Neutrophil (primary cell): ENCODE results near the gene APOL5.

Experiments used
- H3K27ac ChIP-seq: fragments of 200-600 bp; sonication (generic); 2 replicates; pipeline ENCODE4 v1.5.1; 2016; ENCODE audit warnings: mild to moderate bottlenecking, moderate library complexity
- H3K27me3 ChIP-seq: fragments of 200-600 bp; sonication (generic); 2 replicates; pipeline ENCODE4 v1.6.0; 2016; ENCODE audit warnings: mild to moderate bottlenecking
- H3K36me3 ChIP-seq: fragments of 200-600 bp; sonication (generic); 2 replicates; pipeline ENCODE4 v1.5.1; 2017
- H3K4me1 ChIP-seq, 2 experiments: fragments of 200-600 bp in 1 of 2; sonication (generic) in 1 of 2; 1 replicate in 1 of 2; 2 replicates in 1 of 2; pipeline versions ENCODE4 v1.5.1 to v1.6.1; 2013 to 2016; ENCODE audit warnings: low read depth in 1 of 2, low read length in 1 of 2, mild to moderate bottlenecking in 1 of 2, moderate library complexity in 1 of 2; ENCODE audit not compliant: control insufficient read depth in 1 of 2, insufficient read depth in 1 of 2
- H3K4me3 ChIP-seq, 2 experiments: fragments of 200-600 bp in 1 of 2; sonication (generic) in 1 of 2; 1 replicate in 1 of 2; 2 replicates in 1 of 2; pipeline ENCODE4 v1.5.1; 2013 to 2016; ENCODE audit warnings: low read depth in 1 of 2, low read length in 1 of 2, mild to moderate bottlenecking in 1 of 2, moderate library complexity in 1 of 2
- H3K9me3 ChIP-seq: fragments of 200-600 bp; sonication (generic); 2 replicates; pipeline ENCODE4 v1.5.1; 2016
- CTCF ChIP-seq: fragments of 200-600 bp; sonication (generic); IDR thresholded peaks from 2 replicates; pipeline ENCODE4 v1.5.1; 2016; ENCODE audit warnings: antibody characterized with exemption

Gene APOL5

GRCh38 chr22:35766654-35767580, 49.2 kb downstream of the APOL5 start:
- Histone ChIP-seq H3K4me1 (no peaks in the 10 kb centered on the region), H3K9me3 (no peaks in the 10 kb centered on the region), H3K4me3 (no peak overlapping the region), H3K36me3 (no peaks in the 10 kb centered on the region), H3K27me3 (no peaks in the 10 kb centered on the region), H3K27ac (no peak overlapping the region)
- no peak for TF ChIP-seq CTCF

- Histone ChIP-seq H3K9me3 (no peaks in the 10 kb centered on the region), H3K27me3 (no peaks in the 10 kb centered on the region), H3K4me1 (no peaks in the 10 kb centered on the region), H3K36me3 (no peaks in the 10 kb centered on the region), H3K4me3 (no peak overlapping the region), H3K27ac (no peak overlapping the region)
- no peak for TF ChIP-seq CTCF
Observed at GRCh38 chr22:35769974-35770373, 52.3 kb downstream of the APOL5 start.

- Histone ChIP-seq H3K9me3 (no peaks in the 10 kb centered on the region), H3K27me3 (no peaks in the 10 kb centered on the region), H3K27ac (no peak overlapping the region), H3K36me3 (no peaks in the 10 kb centered on the region), H3K4me1 (no peaks in the 10 kb centered on the region), H3K4me3 (no peak overlapping the region)
- TF ChIP-seq CTCF, result no peak
Observed at GRCh38 chr22:35775339-35775738, 57.7 kb downstream of the APOL5 start.

- no peaks in the 10 kb centered on the region for H3K27me3 ChIP-seq
- no peaks in the 10 kb centered on the region for H3K9me3 ChIP-seq
- no peaks in the 10 kb centered on the region for H3K4me1 ChIP-seq
- no peaks in the 10 kb centered on the region for H3K36me3 ChIP-seq
- no peak overlapping the region for H3K27ac ChIP-seq
- TF ChIP-seq CTCF, result no peak
- no peak overlapping the region for H3K4me3 ChIP-seq
Observed at GRCh38 chr22:35777335-35777975, 59.8 kb downstream of the APOL5 start.
